GM19468 (cell line): ENCODE results near the gene TPCN1.

Source experiments
- ATAC-seq: cut with Tn5 transposase; IDR thresholded peaks from one replicate; pipeline ENCODE4 v1.9.1; 2021; ENCODE audit warnings: mild to moderate bottlenecking, moderate library complexity, moderate number of reproducible peaks; ENCODE audit not compliant: unreplicated experiment; ENCODE audit errors: extremely low read depth

TPCN1 gene

GRCh38 chr12:113298472-113298817 lies 77.2 kb downstream of the TPCN1 start:
- no peak for ATAC-seq

- no peak for ATAC-seq
These were observed 77.7 kb downstream of the TPCN1 start for GRCh38 chr12:113298861-113299545.

- no peak for ATAC-seq
These were observed 78.5 kb downstream of the TPCN1 start for GRCh38 chr12:113299619-113300237.

GRCh38 chr12:113301811-113302210 lies 80.5 kb downstream of the TPCN1 start:
- ATAC-seq: no peak

- ATAC-seq: no peak
These were observed 81.2 kb downstream of the TPCN1 start for GRCh38 chr12:113302466-113302865.

GRCh38 chr12:113302886-113303640 lies 81.8 kb downstream of the TPCN1 start:
- ATAC-seq: no peak

- ATAC-seq: no peak
These were observed 84.1 kb downstream of the TPCN1 start for GRCh38 chr12:113305281-113305856.

GRCh38 chr12:113306382-113306781 lies 85.1 kb downstream of the TPCN1 start:
- ATAC-seq: no peak

- no peak for ATAC-seq
These were observed 89.2 kb downstream of the TPCN1 start for GRCh38 chr12:113310489-113310888.

- no peak for ATAC-seq
These were observed 92.9 kb downstream of the TPCN1 start for GRCh38 chr12:113314121-113314529.

GRCh38 chr12:113315358-113315757 lies 94.1 kb downstream of the TPCN1 start:
- no peak for ATAC-seq

GRCh38 chr12:113316155-113316554 lies 94.9 kb downstream of the TPCN1 start:
- ATAC-seq: no peak

GRCh38 chr12:113317122-113317521 lies 95.9 kb downstream of the TPCN1 start:
- ATAC-seq: no peak

GRCh38 chr12:113318046-113318656 lies 96.9 kb downstream of the TPCN1 start:
- no peak for ATAC-seq

GRCh38 chr12:113318900-113319628 lies 97.8 kb downstream of the TPCN1 start:
- ATAC-seq: no peak

- no peak for ATAC-seq
These were observed 99.1 kb downstream of the TPCN1 start for GRCh38 chr12:113320401-113320800.

GRCh38 chr12:113322343-113322742 lies 101.1 kb downstream of the TPCN1 start:
- ATAC-seq: no peak

GRCh38 chr12:113325916-113326315 lies 104.7 kb downstream of the TPCN1 start:
- ATAC-seq: no peak

- ATAC-seq: no peak
These were observed 105.6 kb downstream of the TPCN1 start for GRCh38 chr12:113326775-113327395.
